ENCODE data around the gene PCYT1A. TPM values are rescaled to one million over a fixed set of nuclear protein-coding genes. Genes with fewer than 3 reads are reported as not detected.

The PCYT1A gene
- total and polyA plus RNA-seq, 4 donors, result 21.2 to 67.4 (median 42.7) TPM

GRCh38 chr3:196216089-196216564 is 71.4 kb downstream of the PCYT1A start, which contains the start of gene SLC51A:
Gene SLC51A (plus strand): TSS chr3:196216534. CDS start chr3:196216713, 179 bp downstream.
- H3K4me3 ChIP-seq, result no peak within 1 kb of the TSS
- WGBS, 2 donors, result 50 to 59% methylated on average over 15 of the region's 15 CpGs
- no peak within 1 kb of the TSS for H3K9ac ChIP-seq (ENCODE audit: insufficient read depth in 1 of 2, low read length in 2 of 2)

GRCh38 chr3:196215493-196216020 is 72.0 kb downstream of the PCYT1A start:
- Histone ChIP-seq H3K4me3 (no peak overlapping the region), H3K9ac (ENCODE audit: insufficient read depth in 1 of 2, low read length in 2 of 2) (no peak overlapping the region), H3K27ac (ENCODE audit: low read depth in 1 of 2, low read length in 1 of 2) (no peak overlapping the region), H3K36me3 (ENCODE audit: control insufficient read depth in 4 of 4, insufficient read depth in 4 of 4, low read length in 4 of 4) (no peaks in the 10 kb centered on the region), H3K4me1 (ENCODE audit: control insufficient read depth in 5 of 5, insufficient read depth in 5 of 5, low read length in 5 of 5) (peaks cover 0 to 4% (median 0%) of the 10 kb centered on the region in 5 donors), H3K27me3 (ENCODE audit: control insufficient read depth in 3 of 3, insufficient read depth in 3 of 3, low read length in 2 of 3) (peaks cover 0 to 3% (median 0%) of the 10 kb centered on the region in 3 donors), H3K9me3 (ENCODE audit: control insufficient read depth in 4 of 4, insufficient read depth in 3 of 4, low read length in 3 of 4) (no peaks in the 10 kb centered on the region)
- no peak for TF ChIP-seq CTCF (IDR thresholded peaks at IDR 0.05; ENCODE audit: control extremely low read depth, extremely low read depth)
- no peak for DNase-seq
- no peak for ATAC-seq (ENCODE audit: insufficient read depth, low FRiP score)
- WGBS, 2 donors, result 68 to 71% methylated on average over 10 of the region's 10 CpGs

More at GRCh38 chr3:196216089-196216564, 71.4 kb downstream of the PCYT1A start, which contains the start of gene SLC51A:
- Histone ChIP-seq H3K27me3 (ENCODE audit: control insufficient read depth in 3 of 3, insufficient read depth in 3 of 3, low read length in 2 of 3) (peaks cover 0 to 3% (median 0%) of the 10 kb centered on the region in 3 donors), H3K4me1 (ENCODE audit: control insufficient read depth in 5 of 5, insufficient read depth in 5 of 5, low read length in 5 of 5) (peaks cover 0 to 4% (median 0%) of the 10 kb centered on the region in 5 donors), H3K36me3 (ENCODE audit: control insufficient read depth in 4 of 4, insufficient read depth in 4 of 4, low read length in 4 of 4) (no peaks in the 10 kb centered on the region), H3K27ac (ENCODE audit: low read depth in 1 of 2, low read length in 1 of 2) (no peak within 1 kb of the TSS), H3K9me3 (ENCODE audit: control insufficient read depth in 4 of 4, insufficient read depth in 3 of 4, low read length in 3 of 4) (no peaks in the 10 kb centered on the region)
- no peak for ATAC-seq (ENCODE audit: insufficient read depth, low FRiP score)
- no peak for DNase-seq
- TF ChIP-seq CTCF (IDR thresholded peaks at IDR 0.05; ENCODE audit: control extremely low read depth, extremely low read depth), result no peak

GRCh38 chr3:196214783-196215441 is 72.6 kb downstream of the PCYT1A start:
- DNase-seq, result no peak
- no peak overlapping the region for H3K9ac ChIP-seq (ENCODE audit: insufficient read depth in 1 of 2, low read length in 2 of 2)
- 81% methylated on average over 16 of the region's 16 CpGs for WGBS, 2 donors
- no peak for TF ChIP-seq CTCF (IDR thresholded peaks at IDR 0.05; ENCODE audit: control extremely low read depth, extremely low read depth)
- H3K27ac ChIP-seq (ENCODE audit: low read depth in 1 of 2, low read length in 1 of 2), result no peak overlapping the region
- no peak for ATAC-seq (ENCODE audit: insufficient read depth, low FRiP score)
- no peaks in the 10 kb centered on the region for H3K9me3 ChIP-seq (ENCODE audit: control insufficient read depth in 4 of 4, insufficient read depth in 3 of 4, low read length in 3 of 4)
- no peaks in the 10 kb centered on the region for H3K36me3 ChIP-seq (ENCODE audit: control insufficient read depth in 4 of 4, insufficient read depth in 4 of 4, low read length in 4 of 4)
- peaks cover 0 to 4% (median 0%) of the 10 kb centered on the region in 5 donors for H3K4me1 ChIP-seq (ENCODE audit: control insufficient read depth in 5 of 5, insufficient read depth in 5 of 5, low read length in 5 of 5)
- no peak overlapping the region for H3K4me3 ChIP-seq
- peaks cover 0 to 3% (median 0%) of the 10 kb centered on the region in 3 donors for H3K27me3 ChIP-seq (ENCODE audit: control insufficient read depth in 3 of 3, insufficient read depth in 3 of 3, low read length in 2 of 3)

Data from lung (tissue), 12 donors.